ENCODE results near the gene NUCKS1.

GRCh38 chr1:205756552-205756951 is 6.6 kb upstream of the NUCKS1 start:
- TF ChIP-seq, protein P1, sequence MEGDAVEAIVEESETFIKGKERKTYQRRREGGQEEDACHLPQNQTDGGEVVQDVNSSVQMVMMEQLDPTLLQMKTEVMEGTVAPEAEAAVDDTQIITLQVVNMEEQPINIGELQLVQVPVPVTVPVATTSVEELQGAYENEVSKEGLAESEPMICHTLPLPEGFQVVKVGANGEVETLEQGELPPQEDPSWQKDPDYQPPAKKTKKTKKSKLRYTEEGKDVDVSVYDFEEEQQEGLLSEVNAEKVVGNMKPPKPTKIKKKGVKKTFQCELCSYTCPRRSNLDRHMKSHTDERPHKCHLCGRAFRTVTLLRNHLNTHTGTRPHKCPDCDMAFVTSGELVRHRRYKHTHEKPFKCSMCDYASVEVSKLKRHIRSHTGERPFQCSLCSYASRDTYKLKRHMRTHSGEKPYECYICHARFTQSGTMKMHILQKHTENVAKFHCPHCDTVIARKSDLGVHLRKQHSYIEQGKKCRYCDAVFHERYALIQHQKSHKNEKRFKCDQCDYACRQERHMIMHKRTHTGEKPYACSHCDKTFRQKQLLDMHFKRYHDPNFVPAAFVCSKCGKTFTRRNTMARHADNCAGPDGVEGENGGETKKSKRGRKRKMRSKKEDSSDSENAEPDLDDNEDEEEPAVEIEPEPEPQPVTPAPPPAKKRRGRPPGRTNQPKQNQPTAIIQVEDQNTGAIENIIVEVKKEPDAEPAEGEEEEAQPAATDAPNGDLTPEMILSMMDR (IDR thresholded peaks at IDR 0.05): no peak
- no peak for TF ChIP-seq POLR2A (IDR thresholded peaks at IDR 0.05)

All from esophagus squamous epithelium (tissue), 4 donors.